WTC11 (cell line): ENCODE measurements around the gene DTWD2. TPM values are rescaled to one million over a fixed set of nuclear protein-coding genes. Genes with fewer than 3 reads are reported as not detected.

Experiments
- ATAC-seq: fragments of 200-7000 bp; cut with Tn5 transposase; 2 replicates; pipeline ENCODE4 v1.10.0; 2021; ENCODE audit warnings: mild to moderate bottlenecking, moderate library complexity
- CTCF ChIA-PET: fragments of 300-600 bp; sonication (Branson Sonifier 250); formaldehyde crosslinking; loops from one replicate; lab custom pipeline; 2021; ENCODE audit warnings: antibody characterized with exemption; lab: Charles Lee
- POLR2A ChIA-PET: fragments of 350-600 bp; sonication (Branson Sonifier 250); formaldehyde crosslinking; loops from one replicate; lab custom pipeline; 2021; ENCODE audit warnings: antibody characterized with exemption; lab: Charles Lee
- DNase-seq: peaks from one replicate; pipeline ENCODE4 v3.0.0; 2021; ENCODE audit warnings: low spot score
- H3K27ac Mint-ChIP-seq: 2 replicates; pipeline ENCODE4 v1.8.0; 2021; ENCODE audit warnings: mixed read lengths
- H3K27me3 Mint-ChIP-seq: 2 replicates; pipeline ENCODE4 v1.8.0; 2021; ENCODE audit warnings: low read depth, mild to moderate bottlenecking, moderate library complexity, mixed read lengths
- H3K36me3 Mint-ChIP-seq: 2 replicates; pipeline ENCODE4 v1.8.0; 2021; ENCODE audit warnings: mixed read lengths
- H3K4me1 Mint-ChIP-seq: 2 replicates; pipeline ENCODE4 v1.8.0; 2022; ENCODE audit warnings: mixed read lengths
- H3K4me3 Mint-ChIP-seq: 2 replicates; pipeline ENCODE4 v1.8.0; 2021; ENCODE audit warnings: mild to moderate bottlenecking, moderate library complexity, mixed read lengths
- H3K9me3 Mint-ChIP-seq: 2 replicates; pipeline ENCODE4 v1.8.0; 2021; ENCODE audit warnings: mixed read lengths
- ETV6 ChIP-seq: sonication (generic); formaldehyde crosslinking; IDR thresholded peaks from 2 replicates; pipeline ENCODE4 v1.8.1; 2022; ENCODE audit warnings: mild to moderate bottlenecking, missing genetic modification reagents
- FOXK1 ChIP-seq: sonication (generic); formaldehyde crosslinking; IDR thresholded peaks from 2 replicates; pipeline ENCODE4 v1.8.0; 2022; ENCODE audit warnings: mild to moderate bottlenecking, moderate library complexity, missing genetic modification reagents
- GRHL2 ChIP-seq: fragments of 250-450 bp; sonication (Bioruptor Pico); IDR thresholded peaks from 2 replicates; pipeline ENCODE4 v1.8.0; 2022; ENCODE audit warnings: mild to moderate bottlenecking, moderate library complexity; ENCODE audit not compliant: insufficient replicate concordance, severe bottlenecking
- JUN ChIP-seq: sonication (generic); formaldehyde crosslinking; IDR thresholded peaks from 2 replicates; pipeline ENCODE4 v1.8.0; 2023; ENCODE audit warnings: mild to moderate bottlenecking, missing genetic modification reagents
- KAT7 ChIP-seq: sonication (generic); formaldehyde crosslinking; IDR thresholded peaks from 2 replicates; pipeline ENCODE4 v1.8.1; 2023; ENCODE audit warnings: missing genetic modification reagents, mild to moderate bottlenecking, borderline replicate concordance
- NFYB ChIP-seq: sonication (generic); formaldehyde crosslinking; conservative IDR thresholded peaks from 2 replicates; pipeline ENCODE4 v1.8.0; 2022; ENCODE audit warnings: low read depth, missing genetic modification reagents
- NR1H2 ChIP-seq: sonication (generic); formaldehyde crosslinking; IDR thresholded peaks from 2 replicates; pipeline ENCODE4 v1.9.0; 2021; ENCODE audit warnings: mild to moderate bottlenecking, moderate library complexity, missing genetic modification reagents
- NR3C1 ChIP-seq: sonication (generic); formaldehyde crosslinking; conservative IDR thresholded peaks from 2 replicates; pipeline ENCODE4 v1.8.1; 2023; ENCODE audit warnings: low read depth, mild to moderate bottlenecking, missing genetic modification reagents
- PRRX2 ChIP-seq: fragments of 250-450 bp; sonication (Bioruptor Pico); IDR thresholded peaks from 2 replicates; pipeline ENCODE4 v1.8.0; 2021; ENCODE audit warnings: mild to moderate bottlenecking
- SMAD4 ChIP-seq: sonication (generic); formaldehyde crosslinking; IDR thresholded peaks from 2 replicates; pipeline ENCODE4 v1.8.0; 2022; ENCODE audit warnings: mild to moderate bottlenecking, missing genetic modification reagents
- SP1 ChIP-seq: sonication (generic); formaldehyde crosslinking; conservative IDR thresholded peaks from 2 replicates; pipeline ENCODE4 v1.8.1; 2022; ENCODE audit warnings: missing genetic modification reagents
- ZNF263 ChIP-seq: sonication (generic); formaldehyde crosslinking; IDR thresholded peaks from 2 replicates; pipeline ENCODE4 v1.8.1; 2022; ENCODE audit warnings: low read depth, mild to moderate bottlenecking, moderate library complexity, missing genetic modification reagents
- ZNF317 ChIP-seq: sonication (generic); formaldehyde crosslinking; IDR thresholded peaks from 2 replicates; pipeline ENCODE4 v1.8.1; 2023; ENCODE audit warnings: low read depth, mild to moderate bottlenecking, moderate library complexity, missing genetic modification reagents, borderline replicate concordance
- ZNF396 ChIP-seq: fragments of 250-450 bp; sonication (Bioruptor Pico); IDR thresholded peaks from 2 replicates; pipeline ENCODE4 v1.8.0; 2021; ENCODE audit warnings: mild to moderate bottlenecking, moderate library complexity, borderline replicate concordance
- total RNA-seq: library from RNA; stranded (reverse); gene quantifications from 3 replicates; pipeline ENCODE4 v1.2.3, GENCODE V29; 2021
- TF ChIP-seq, protein P1 (sequence below): fragments of 250-450 bp; sonication (Bioruptor Pico); IDR thresholded peaks from 2 replicates; pipeline ENCODE4 v1.9.0; 2021; ENCODE audit warnings: mild to moderate bottlenecking, borderline replicate concordance
- TF ChIP-seq, protein P2 (sequence below): sonication (generic); formaldehyde crosslinking; IDR thresholded peaks from 2 replicates; pipeline ENCODE4 v1.8.1; 2023; ENCODE audit warnings: mild to moderate bottlenecking, missing genetic modification reagents, moderate library complexity
- TF ChIP-seq, protein P3 (sequence below): sonication (generic); formaldehyde crosslinking; IDR thresholded peaks from 2 replicates; pipeline ENCODE4 v1.8.1; 2022; ENCODE audit warnings: mild to moderate bottlenecking, missing genetic modification reagents, moderate library complexity, borderline replicate concordance
- TF ChIP-seq, protein P4 (sequence below): sonication (generic); formaldehyde crosslinking; IDR thresholded peaks from 2 replicates; pipeline ENCODE4 v1.8.0; 2022; ENCODE audit warnings: mild to moderate bottlenecking, missing genetic modification reagents
- TF ChIP-seq, protein P5 (sequence below): sonication (generic); formaldehyde crosslinking; IDR thresholded peaks from 2 replicates; pipeline ENCODE4 v1.8.1; 2023; ENCODE audit warnings: mild to moderate bottlenecking, moderate library complexity, missing genetic modification reagents

DTWD2 gene
- total RNA-seq, 1 experiment from 2014 or later = 13.1 TPM

DNA sequence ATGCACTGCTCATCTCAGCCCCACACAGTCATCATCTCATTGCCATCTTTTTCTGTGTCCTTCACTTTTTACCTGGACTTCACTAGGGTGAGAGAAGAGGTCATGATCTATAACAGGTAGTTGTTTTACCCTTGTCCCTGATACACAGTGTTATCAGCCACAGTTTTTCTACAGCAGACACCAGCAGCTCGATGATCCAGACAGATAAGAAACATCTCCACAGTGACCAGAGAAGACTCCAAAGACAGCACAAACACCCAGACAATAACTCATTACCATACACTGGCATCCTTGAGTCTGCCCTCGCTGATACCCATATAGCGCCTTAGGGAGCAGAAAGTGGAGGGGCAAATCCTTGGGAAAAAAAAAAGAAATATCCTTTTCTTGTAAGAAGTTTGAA is 194.1 kb downstream of the DTWD2 start (continued):
- TF ChIP-seq, protein P1, sequence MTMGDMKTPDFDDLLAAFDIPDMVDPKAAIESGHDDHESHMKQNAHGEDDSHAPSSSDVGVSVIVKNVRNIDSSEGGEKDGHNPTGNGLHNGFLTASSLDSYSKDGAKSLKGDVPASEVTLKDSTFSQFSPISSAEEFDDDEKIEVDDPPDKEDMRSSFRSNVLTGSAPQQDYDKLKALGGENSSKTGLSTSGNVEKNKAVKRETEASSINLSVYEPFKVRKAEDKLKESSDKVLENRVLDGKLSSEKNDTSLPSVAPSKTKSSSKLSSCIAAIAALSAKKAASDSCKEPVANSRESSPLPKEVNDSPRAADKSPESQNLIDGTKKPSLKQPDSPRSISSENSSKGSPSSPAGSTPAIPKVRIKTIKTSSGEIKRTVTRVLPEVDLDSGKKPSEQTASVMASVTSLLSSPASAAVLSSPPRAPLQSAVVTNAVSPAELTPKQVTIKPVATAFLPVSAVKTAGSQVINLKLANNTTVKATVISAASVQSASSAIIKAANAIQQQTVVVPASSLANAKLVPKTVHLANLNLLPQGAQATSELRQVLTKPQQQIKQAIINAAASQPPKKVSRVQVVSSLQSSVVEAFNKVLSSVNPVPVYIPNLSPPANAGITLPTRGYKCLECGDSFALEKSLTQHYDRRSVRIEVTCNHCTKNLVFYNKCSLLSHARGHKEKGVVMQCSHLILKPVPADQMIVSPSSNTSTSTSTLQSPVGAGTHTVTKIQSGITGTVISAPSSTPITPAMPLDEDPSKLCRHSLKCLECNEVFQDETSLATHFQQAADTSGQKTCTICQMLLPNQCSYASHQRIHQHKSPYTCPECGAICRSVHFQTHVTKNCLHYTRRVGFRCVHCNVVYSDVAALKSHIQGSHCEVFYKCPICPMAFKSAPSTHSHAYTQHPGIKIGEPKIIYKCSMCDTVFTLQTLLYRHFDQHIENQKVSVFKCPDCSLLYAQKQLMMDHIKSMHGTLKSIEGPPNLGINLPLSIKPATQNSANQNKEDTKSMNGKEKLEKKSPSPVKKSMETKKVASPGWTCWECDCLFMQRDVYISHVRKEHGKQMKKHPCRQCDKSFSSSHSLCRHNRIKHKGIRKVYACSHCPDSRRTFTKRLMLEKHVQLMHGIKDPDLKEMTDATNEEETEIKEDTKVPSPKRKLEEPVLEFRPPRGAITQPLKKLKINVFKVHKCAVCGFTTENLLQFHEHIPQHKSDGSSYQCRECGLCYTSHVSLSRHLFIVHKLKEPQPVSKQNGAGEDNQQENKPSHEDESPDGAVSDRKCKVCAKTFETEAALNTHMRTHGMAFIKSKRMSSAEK (CRISPR knock-in tag) = no peak
- TF ChIP-seq, protein P2, sequence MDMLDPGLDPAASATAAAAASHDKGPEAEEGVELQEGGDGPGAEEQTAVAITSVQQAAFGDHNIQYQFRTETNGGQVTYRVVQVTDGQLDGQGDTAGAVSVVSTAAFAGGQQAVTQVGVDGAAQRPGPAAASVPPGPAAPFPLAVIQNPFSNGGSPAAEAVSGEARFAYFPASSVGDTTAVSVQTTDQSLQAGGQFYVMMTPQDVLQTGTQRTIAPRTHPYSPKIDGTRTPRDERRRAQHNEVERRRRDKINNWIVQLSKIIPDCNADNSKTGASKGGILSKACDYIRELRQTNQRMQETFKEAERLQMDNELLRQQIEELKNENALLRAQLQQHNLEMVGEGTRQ (CRISPR knock-in tag) = no peak
- TF ChIP-seq, protein P3, sequence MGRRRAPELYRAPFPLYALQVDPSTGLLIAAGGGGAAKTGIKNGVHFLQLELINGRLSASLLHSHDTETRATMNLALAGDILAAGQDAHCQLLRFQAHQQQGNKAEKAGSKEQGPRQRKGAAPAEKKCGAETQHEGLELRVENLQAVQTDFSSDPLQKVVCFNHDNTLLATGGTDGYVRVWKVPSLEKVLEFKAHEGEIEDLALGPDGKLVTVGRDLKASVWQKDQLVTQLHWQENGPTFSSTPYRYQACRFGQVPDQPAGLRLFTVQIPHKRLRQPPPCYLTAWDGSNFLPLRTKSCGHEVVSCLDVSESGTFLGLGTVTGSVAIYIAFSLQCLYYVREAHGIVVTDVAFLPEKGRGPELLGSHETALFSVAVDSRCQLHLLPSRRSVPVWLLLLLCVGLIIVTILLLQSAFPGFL (CRISPR knock-in tag) = no peak
- TF ChIP-seq ZNF263 (CRISPR knock-in tag) (no peak), PRRX2 (CRISPR knock-in tag) (no peak), KAT7 (no peak), JUN (CRISPR knock-in tag) (no peak), ZNF396 (CRISPR knock-in tag) (no peak)

DNA sequence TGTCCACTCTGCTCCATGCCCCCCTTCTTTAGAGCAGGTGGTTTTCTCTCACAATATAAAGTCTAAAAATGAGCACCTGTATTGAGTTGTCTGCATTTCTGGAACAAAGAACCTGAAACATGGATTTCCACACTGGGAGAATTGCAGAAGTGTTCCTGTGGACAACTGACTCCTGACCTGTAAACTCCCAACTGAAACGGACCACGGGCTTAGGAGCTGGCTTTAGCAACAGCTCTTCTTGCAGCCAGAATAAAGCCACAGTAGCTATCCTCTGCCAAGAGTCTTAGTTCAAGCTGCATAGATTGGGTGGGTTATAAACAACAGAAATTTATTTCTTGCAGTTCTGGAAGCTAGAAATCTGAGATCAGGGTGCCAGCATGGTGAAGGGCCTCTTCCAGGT is 194.7 kb downstream of the DTWD2 start:
- H3K4me1 Mint-ChIP-seq = peaks cover 58% of the 10 kb centered on the region

DNA sequence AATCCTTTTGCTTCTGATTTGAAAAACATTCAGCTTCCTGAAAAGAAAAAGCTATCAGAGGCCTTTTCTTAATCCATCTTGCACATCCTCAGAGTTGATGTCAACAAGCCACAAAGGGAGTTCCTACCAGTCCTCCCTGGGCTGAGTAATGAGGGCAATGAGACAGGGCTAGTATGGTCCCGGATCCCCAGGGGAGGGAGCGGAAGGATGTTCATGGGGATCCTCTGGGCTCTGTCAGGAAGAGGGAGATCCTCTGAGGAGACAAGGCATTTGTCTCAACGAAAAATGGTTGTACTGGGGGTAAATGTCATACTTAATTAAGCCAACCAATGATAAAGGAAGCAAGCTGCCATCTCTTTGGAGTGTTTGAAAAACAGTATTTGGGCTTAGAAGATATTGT is 195.3 kb downstream of the DTWD2 start:
- Mint-ChIP-seq H3K27me3 (no peaks in the 10 kb centered on the region), H3K4me1 (peaks cover 58% of the 10 kb centered on the region), H3K4me3 (no peak overlapping the region), H3K9me3 (peaks cover 2% of the 10 kb centered on the region; the same call in 1 of the 2 replicates), H3K36me3 (peaks cover 3% of the 10 kb centered on the region; the same call in 1 of the 2 replicates), H3K27ac (no peak overlapping the region)
- ATAC-seq = no peak
- TF ChIP-seq ETV6 (CRISPR knock-in tag) = no peak
- TF ChIP-seq FOXK1 (CRISPR knock-in tag) = no peak
- TF ChIP-seq NFYB (CRISPR knock-in tag) = no peak
- POLR2A ChIA-PET = no interaction called here
- DNase-seq = no peak
- CTCF ChIA-PET = interaction anchor here (0.9 to 2.2 kb wide), 2 partner anchors 92 to 94 kb away, joined by 3 to 16 read pairs; no protein-coding TSS in a partner anchor

More for the DNA sequence above, 194.7 kb downstream of the DTWD2 start:
- ChIA-PET CTCF (no interaction called here), POLR2A (no interaction called here)
- Mint-ChIP-seq H3K36me3 (peaks cover 3% of the 10 kb centered on the region; the same call in 1 of the 2 replicates), H3K4me3 (no peak overlapping the region), H3K9me3 (peaks cover 7% of the 10 kb centered on the region), H3K27ac (no peak overlapping the region), H3K27me3 (no peaks in the 10 kb centered on the region)
- no peak for ATAC-seq
- DNase-seq = no peak
- TF ChIP-seq NR1H2 (no peak), ZNF317 (CRISPR knock-in tag) (no peak), GRHL2 (CRISPR knock-in tag) (no peak), SMAD4 (CRISPR knock-in tag) (no peak), SP1 (CRISPR knock-in tag) (no peak), NR3C1 (CRISPR knock-in tag) (no peak)
- TF ChIP-seq, protein P4, sequence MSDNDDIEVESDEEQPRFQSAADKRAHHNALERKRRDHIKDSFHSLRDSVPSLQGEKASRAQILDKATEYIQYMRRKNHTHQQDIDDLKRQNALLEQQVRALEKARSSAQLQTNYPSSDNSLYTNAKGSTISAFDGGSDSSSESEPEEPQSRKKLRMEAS (CRISPR knock-in tag) = no peak
- TF ChIP-seq, protein P5, sequence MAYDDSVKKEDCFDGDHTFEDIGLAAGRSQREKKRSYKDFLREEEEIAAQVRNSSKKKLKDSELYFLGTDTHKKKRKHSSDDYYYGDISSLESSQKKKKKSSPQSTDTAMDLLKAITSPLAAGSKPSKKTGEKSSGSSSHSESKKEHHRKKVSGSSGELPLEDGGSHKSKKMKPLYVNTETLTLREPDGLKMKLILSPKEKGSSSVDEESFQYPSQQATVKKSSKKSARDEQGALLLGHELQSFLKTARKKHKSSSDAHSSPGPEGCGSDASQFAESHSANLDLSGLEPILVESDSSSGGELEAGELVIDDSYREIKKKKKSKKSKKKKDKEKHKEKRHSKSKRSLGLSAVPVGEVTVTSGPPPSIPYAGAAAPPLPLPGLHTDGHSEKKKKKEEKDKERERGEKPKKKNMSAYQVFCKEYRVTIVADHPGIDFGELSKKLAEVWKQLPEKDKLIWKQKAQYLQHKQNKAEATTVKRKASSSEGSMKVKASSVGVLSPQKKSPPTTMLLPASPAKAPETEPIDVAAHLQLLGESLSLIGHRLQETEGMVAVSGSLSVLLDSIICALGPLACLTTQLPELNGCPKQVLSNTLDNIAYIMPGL = no peak
